Endometrial microvascular endothelial cells (primary cell): Measurements from ENCODE around the gene HSPG2. TPM values are rescaled to one million over a fixed set of nuclear protein-coding genes. Genes with fewer than 3 reads are reported as not detected.
"Not testable (repeated sequence)": the region's sequence is repeated elsewhere in the genome, so short reads cannot be mapped to it uniquely, and the experiment has no call there.

Experiments
- in situ Hi-C: cut with HindIII; loops from 2 replicates; pipeline ENCODE4 v1.10.0; 2017; ENCODE audit warnings: low sequenced_read_pairs, low pct_unique_long_range_greater_than_20kb; ENCODE audit errors: inconsistent ontology term
- total RNA-seq: library from RNA; depleted of rRNA; stranded (reverse); fragments of >200 nt; gene quantifications from one replicate; pipeline ENCODE4 v1.2.3, GENCODE V29; 2015; ENCODE audit errors: inconsistent ontology term

Gene HSPG2
- total RNA-seq, 1 donor from 2014 or later = 464 TPM

- in situ Hi-C loops = no loop called here
These were observed 24.2 kb upstream of the HSPG2 start for GRCh38 chr1:21961337-21961736.

DNA sequence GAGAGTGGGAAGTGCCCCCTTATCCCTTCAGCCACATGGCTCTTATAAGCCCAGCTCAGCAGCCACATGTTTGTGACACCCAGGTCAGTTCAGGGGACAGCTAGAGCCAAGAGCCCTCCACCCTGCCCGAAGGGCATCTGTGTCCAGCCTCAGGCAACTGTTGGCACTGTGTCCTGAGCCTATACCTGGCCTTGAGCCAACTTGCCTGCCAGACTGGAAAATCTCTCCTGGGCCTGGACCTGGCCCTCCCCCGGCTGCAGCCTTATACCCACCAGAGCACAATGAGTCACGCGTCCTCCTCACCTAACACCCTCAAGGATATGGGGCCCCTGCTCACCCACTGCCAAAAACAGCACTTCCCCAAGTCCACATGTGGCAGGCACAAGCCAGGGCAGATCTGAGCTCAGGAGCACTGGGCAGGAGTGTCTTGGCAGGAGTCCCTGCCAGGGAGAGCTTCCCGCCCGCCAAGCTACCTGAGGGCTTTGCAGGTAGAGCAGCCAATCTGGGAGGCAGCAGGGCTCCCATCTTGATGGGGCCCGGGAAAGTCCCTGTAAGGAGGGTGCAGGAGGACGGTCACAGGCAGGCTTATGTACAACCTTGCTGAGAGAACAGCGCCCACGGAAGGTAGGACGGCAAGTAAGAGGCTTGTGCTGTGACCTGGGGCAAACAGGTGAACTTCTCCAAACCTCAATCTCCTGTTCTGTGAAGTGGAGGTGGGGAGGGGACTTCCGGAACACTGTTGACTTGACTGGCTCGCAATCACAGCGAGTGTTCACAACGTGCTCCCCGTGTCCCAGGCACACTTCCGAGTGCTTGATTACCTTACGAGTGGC, 19.8 kb upstream of the HSPG2 start:
- in situ Hi-C loops = no loop called here

DNA sequence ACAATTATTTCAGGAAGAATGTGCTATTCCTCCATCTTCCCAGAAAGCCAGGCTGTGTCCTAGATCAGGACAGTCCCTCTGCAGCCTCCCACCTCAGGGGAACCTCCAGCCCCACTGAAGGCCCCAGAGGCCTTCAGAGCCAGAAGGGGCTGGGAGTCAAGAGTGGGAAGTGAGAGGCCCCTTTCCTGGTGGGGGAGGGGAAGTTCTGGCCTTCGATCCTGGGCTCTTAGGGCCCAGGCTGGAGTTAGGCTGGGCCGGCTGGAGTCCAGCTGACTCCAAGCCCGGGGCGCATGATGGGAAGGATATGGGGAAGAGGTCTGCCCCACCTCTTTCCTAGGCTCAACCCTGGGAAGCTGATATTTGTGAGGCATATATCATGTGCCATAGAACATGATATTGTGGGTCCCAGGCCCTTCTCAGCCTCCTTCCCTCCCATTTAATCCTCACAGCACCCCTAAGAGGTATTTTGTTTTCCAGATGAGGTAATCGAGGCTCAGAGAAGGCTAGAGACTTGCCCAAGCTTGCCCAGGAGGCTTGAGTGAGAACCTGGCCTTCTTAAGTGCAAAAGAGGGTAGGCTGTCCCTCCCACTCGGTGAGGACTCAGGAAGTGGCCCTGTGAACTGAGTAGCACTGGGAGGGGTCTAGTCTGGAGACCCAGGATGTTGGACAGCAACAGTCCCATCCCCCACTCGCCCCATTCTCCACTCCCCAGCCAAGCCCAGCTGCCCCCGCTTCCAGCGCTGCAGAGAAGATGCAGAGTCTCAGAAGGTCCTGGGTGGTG, 18.6 kb upstream of the HSPG2 start:
- in situ Hi-C loops = no loop called here

GRCh38 chr1:21955058-21955457, 17.9 kb upstream of the HSPG2 start:
- in situ Hi-C loops = no loop called here

GRCh38 chr1:21952786-21953520, 15.8 kb upstream of the HSPG2 start:
- in situ Hi-C loops = no loop called here

DNA sequence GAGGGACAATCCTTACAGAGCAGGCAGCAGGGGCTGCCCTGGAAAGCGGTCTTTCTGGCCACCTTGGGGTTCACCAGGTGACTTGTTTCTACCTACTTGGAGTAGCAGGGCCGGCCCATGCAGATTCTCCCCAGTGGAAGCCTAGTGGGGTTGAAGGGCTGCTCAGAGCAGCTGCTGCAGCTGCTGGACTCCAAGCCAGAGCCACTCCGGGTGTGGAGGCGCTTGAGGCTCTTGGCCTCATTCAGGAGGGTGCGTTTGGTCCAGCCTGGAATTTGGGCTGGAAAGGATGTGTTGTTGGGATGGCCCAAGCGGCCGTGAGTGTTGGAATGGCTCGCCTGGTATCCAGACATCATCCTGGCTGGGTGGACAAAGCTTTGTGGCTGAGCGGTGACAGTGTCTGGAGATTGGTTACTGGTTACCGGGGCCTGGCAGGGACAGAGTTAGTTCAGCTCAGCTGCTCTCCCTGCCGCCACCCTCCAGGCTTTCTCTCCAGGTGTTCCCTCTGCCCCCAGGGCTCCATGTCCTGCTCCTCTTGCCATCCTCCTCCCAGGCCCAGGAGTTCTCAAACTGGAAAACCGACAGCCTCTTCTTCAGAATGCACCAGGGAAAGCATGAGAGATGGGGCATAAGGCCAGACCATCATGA, 14.2 kb upstream of the HSPG2 start:
- in situ Hi-C loops = no loop called here

DNA sequence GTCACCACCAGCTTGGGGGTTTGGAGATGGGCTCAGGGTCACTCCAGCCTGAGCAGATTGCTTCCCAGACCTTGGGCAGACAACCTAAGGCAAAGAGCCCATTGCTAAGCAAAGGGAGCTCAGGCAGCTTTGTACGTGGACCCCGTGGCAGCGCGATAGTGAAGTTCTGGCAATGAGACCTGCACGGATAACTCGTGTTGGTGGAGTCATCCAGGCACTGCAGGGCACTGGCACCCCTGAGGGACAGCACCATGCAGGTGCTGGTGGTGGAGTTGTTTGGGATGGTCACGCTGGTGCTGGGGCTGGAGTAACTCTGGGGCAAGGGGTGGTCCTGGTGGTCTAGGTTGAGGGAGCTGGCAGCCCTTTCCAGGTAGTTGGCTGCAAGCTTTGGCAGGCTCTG, 13.6 kb upstream of the HSPG2 start:
- in situ Hi-C loops = no loop called here

DNA sequence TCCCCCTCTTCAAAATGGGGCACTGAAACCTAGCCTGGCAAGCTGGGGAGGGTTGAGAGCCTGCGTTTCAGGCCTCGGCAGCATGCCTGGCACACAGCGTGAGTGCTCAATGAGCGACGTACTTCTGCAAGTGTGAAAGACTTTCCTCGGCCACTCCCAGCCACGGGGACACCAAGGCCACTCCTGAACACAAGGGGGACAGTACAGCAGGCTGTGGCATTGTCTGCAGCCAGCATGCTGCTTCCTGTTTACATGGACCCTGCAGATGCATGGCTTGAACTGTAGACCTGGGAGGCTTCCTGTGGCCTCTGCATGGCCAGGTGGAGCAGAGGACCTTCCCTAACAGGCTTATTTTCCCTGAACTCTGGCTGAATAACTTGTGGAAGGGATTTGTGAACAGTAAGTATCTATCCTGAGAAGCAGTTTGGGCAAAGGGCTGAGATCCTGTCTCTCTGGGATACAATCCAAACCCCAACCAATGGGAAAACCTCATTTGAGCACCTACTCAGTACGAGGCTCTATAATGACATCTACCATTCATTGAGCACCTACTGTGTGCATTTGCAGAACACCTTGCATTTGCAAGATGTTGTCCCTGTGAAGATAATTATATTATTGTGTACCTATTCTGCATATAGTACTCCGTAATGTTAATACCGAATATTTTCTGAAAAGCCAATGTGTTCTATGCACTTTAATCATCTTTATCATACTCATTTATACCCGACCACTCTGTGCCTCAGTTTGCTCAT, 9.9 kb upstream of the HSPG2 start:
- in situ Hi-C loops = no loop called here

- in situ Hi-C loops = no loop called here
These were observed 7.6 kb upstream of the HSPG2 start for GRCh38 chr1:21944733-21945073.

- in situ Hi-C loops = not testable (repeated sequence)
These were observed 6.0 kb upstream of the HSPG2 start for GRCh38 chr1:21942959-21943640.

- in situ Hi-C loops = no loop called here
These were observed 5.4 kb upstream of the HSPG2 start for GRCh38 chr1:21942464-21942863.

DNA sequence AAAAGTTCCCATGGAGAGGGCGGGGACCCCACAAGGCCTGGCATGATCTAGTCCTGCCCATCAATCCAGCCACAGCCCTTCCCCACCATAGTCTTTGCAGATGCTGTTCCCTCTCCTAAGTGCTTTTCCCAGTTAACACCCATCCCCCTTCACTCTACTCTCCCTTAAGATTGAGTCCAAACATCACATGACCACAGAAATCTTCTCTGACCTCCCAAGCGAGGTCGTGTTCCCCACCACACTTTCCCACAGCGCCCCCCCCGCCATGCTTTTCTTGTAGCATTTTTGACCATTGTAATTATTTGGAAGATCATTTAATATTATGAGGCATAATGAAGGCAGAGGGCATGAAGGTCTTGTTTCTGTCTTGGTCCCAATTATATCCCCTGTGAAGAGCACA, 4.3 kb upstream of the HSPG2 start:
- in situ Hi-C loops = no loop called here

DNA sequence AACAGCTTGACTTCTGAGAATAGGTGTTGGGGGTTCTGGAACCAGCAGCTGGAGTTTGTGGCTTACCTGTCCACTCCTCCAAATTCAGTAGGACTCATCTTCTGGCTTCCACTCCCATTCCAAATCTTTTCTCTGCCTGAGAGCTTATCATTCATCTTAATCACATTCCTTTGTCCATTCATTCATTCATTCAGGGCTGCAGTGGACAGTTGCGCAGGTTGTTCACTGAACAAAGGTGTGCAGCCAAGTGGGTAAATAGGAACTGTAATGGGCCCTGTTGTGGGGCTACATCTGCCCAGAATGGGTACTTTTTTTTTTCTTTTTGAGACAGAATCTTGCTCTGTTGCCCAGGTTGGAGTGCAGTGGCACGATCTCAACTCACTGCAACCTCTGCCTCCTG, 3.4 kb upstream of the HSPG2 start:
- in situ Hi-C loops = no loop called here

DNA sequence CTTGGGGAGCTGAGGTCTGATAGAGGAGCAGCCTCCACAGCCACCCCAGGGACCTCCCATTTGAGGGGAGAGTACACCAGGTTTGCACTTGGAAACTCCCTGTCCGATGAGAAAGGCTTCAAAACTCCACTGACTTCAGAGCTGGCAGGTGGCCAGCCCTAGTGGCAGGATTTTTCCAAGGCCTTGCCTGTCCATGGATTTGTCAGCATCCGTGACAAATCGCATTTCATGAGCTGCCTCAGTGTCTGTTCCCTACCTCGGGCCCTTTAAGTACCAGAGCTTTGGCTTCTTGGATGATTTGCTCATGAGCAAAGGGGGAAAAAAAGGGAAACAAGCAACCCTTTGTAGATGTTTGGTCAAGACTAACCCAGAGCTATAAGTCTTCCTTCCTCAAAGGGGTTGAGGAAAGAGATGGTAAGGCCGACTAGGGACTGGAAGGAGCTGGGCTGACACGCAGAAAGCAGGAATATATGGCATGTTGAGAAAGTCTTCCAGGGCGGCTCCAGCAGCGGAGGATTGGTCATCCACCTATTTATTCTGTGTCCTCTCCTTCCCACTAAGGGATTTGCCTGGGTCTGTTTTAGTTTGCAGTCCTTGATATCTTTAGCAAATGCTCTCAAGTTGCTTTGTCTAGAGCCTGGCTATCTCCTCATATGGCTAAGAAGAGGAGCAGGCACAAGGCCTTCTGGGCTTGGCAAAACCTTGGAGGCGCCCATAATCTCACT, 2.7 kb upstream of the HSPG2 start:
- in situ Hi-C loops = no loop called here

DNA sequence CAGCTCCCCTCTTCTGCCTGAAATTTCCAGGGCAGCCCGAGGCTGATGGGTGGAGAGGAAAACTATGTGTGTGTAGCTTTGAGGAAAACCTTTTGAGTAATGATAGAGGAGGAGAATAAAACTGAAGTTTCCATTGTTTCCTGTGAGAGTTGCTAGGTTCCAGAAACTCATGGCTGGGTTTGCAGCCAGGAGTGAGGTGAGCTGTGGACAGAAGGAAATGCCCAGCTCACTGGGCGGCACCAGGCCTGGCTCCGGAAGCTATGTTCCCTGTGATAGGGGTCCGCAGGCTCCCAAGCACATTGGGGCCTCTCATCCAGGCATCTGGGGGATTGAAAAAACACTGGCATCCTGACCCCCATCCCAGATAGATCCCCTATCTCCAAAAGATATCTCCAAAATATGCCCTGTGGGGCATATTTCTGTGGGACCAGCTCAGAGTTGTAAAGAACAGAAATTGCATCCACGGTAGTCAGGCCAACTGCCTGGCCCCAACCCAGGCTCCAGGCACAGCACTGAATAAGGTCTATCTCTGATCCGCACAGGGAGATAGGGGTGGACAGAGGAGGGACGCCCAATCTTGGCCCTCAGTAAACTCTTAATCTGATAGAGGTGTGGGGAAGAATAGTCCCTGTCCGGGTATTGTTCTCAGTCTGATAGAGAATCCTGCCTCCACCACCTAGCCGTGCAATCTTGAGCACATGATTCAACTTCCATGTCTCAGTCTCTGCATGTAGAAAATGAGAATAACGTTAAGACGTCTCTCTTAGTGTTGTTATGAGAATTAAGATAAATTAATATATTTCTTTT, 1.8 kb upstream of the HSPG2 start:
- in situ Hi-C loops = no loop called here

GRCh38 chr1:21937372-21938121, 437 bp upstream of the HSPG2 start:
- in situ Hi-C loops = no loop called here
